Neural cell (in vitro differentiated cells): ENCODE measurements around the gene TRAPPC2L. TPM values are rescaled to one million over a fixed set of nuclear protein-coding genes. Genes with fewer than 3 reads are reported as not detected.

Experiments used
- H2AFZ ChIP-seq: fragments of 200-600, 300-800 bp; sonication (generic), shearing (Covaris generic); 2 replicates; pipeline ENCODE4 v1.6.0; 2014; ENCODE audit warnings: low read depth, mild to moderate bottlenecking, antibody characterized with exemption, low read length, moderate library complexity
- H3F3A ChIP-seq: fragments of 200-600 bp; shearing (Covaris generic); 2 replicates; pipeline ENCODE4 v1.6.1; 2016; ENCODE audit warnings: mild to moderate bottlenecking, moderate library complexity, mixed read lengths, antibody characterized with exemption, low read length; ENCODE audit not compliant: insufficient read depth, poor library complexity, severe bottlenecking
- H3K27ac ChIP-seq: fragments of 200-600, 300-800 bp; sonication (generic), shearing (Covaris generic); 2 replicates; pipeline ENCODE4 v1.5.1; 2014; ENCODE audit warnings: mild to moderate bottlenecking, low read length, moderate library complexity
- H3K27me3 ChIP-seq: fragments of 300-800, 200-600 bp; sonication (generic), shearing (Covaris generic); 2 replicates; pipeline ENCODE4 v1.6.0; 2014; ENCODE audit warnings: mild to moderate bottlenecking, low read depth, low read length, moderate library complexity; ENCODE audit not compliant: insufficient read depth
- H3K36me3 ChIP-seq: fragments of 300-800, 200-600 bp; sonication (generic), shearing (Covaris generic); 2 replicates; pipeline ENCODE4 v1.5.1; 2014; ENCODE audit warnings: mild to moderate bottlenecking, antibody characterized with exemption, low read length, moderate library complexity; ENCODE audit not compliant: insufficient read depth
- H3K4me2 ChIP-seq: fragments of 300-800, 200-600 bp; sonication (generic), shearing (Covaris generic); 2 replicates; pipeline ENCODE4 v1.6.0; 2014; ENCODE audit warnings: mild to moderate bottlenecking, low read length
- H3K4me3 ChIP-seq: fragments of 300-800, 200-600 bp; sonication (generic), shearing (Covaris generic); 2 replicates; pipeline ENCODE4 v1.5.1; 2014; ENCODE audit warnings: mild to moderate bottlenecking, low read length, moderate library complexity
- H3K79me2 ChIP-seq: fragments of 200-600 bp; shearing (Covaris generic); replicated peaks from 2 replicates; pipeline ENCODE4 v1.6.0; 2014; ENCODE audit warnings: mild to moderate bottlenecking, low read length, moderate library complexity; ENCODE audit not compliant: insufficient read depth
- H3K9ac ChIP-seq: fragments of 300-800, 200-600 bp; sonication (generic), shearing (Covaris generic); 2 replicates; pipeline ENCODE4 v1.6.1; 2016; ENCODE audit warnings: mild to moderate bottlenecking, low read length, mixed read lengths
- H3K9me2 ChIP-seq: fragments of 200-600 bp; shearing (Covaris generic); 2 replicates; pipeline ENCODE4 v1.6.1; 2016; ENCODE audit warnings: mild to moderate bottlenecking, low read length, mixed read lengths; ENCODE audit not compliant: insufficient read depth
- H3K9me3 ChIP-seq: fragments of 200-600, 300-800 bp; sonication (generic), shearing (Covaris generic); 2 replicates; pipeline ENCODE4 v1.6.1; 2016; ENCODE audit warnings: mild to moderate bottlenecking, mixed run types, low read length, moderate library complexity, mixed read lengths
- H4K20me1 ChIP-seq: fragments of 200-600 bp; shearing (Covaris generic); 2 replicates; pipeline ENCODE4 v1.6.1; 2016; ENCODE audit warnings: mild to moderate bottlenecking, mixed run types; ENCODE audit not compliant: insufficient read depth
- CTCF ChIP-seq: fragments of 450-650 bp; IDR thresholded peaks from 2 replicates; pipeline ENCODE4 v1.5.1; 2014; ENCODE audit warnings: antibody characterized with exemption, mild to moderate bottlenecking, moderate library complexity; ENCODE audit not compliant: poor library complexity, severe bottlenecking
- EP300 ChIP-seq: fragments of 450-650 bp; conservative IDR thresholded peaks from 2 replicates; pipeline ENCODE4 v1.6.1; 2014; ENCODE audit warnings: antibody characterized with exemption, mild to moderate bottlenecking, moderate library complexity; ENCODE audit not compliant: poor library complexity, severe bottlenecking
- EZH2 ChIP-seq: fragments of 200-600, 300-800 bp; shearing (Covaris generic), sonication (generic); IDR thresholded peaks from 2 replicates; pipeline ENCODE4 v1.6.1; 2014; ENCODE audit warnings: antibody characterized with exemption, low read length, borderline replicate concordance, mild to moderate bottlenecking; ENCODE audit not compliant: insufficient read depth, poor library complexity, severe bottlenecking
- MXI1 ChIP-seq: fragments of 450-650 bp; conservative IDR thresholded peaks from 2 replicates; pipeline ENCODE4 v1.6.1; 2014; ENCODE audit warnings: antibody characterized with exemption, mild to moderate bottlenecking; ENCODE audit not compliant: poor library complexity, severe bottlenecking
- POLR2AphosphoS5 ChIP-seq: IDR thresholded peaks from 2 replicates; pipeline ENCODE4 v1.6.1; 2012
- RAD21 ChIP-seq: fragments of 450-650 bp; conservative IDR thresholded peaks from 2 replicates; pipeline ENCODE4 v1.6.1; 2014; ENCODE audit warnings: antibody characterized with exemption, mild to moderate bottlenecking, moderate library complexity
- REST ChIP-seq: IDR thresholded peaks from 2 replicates; pipeline ENCODE4 v1.6.1; 2012; ENCODE audit warnings: borderline replicate concordance
- SMC3 ChIP-seq: fragments of 450-650 bp; conservative IDR thresholded peaks from 2 replicates; pipeline ENCODE4 v1.6.1; 2014; ENCODE audit warnings: antibody characterized with exemption, mild to moderate bottlenecking, moderate library complexity; ENCODE audit not compliant: poor library complexity
- TAF1 ChIP-seq: IDR thresholded peaks from 2 replicates; pipeline ENCODE4 v1.6.1; 2012; ENCODE audit warnings: low read depth
- polyA plus RNA-seq: library from polyadenylated mRNA; depleted of rRNA; stranded (reverse); fragments of >200 nt; gene quantifications from 2 replicates; pipeline ENCODE4 v1.2.3, GENCODE V29; 2014

TRAPPC2L gene
- polyA plus RNA-seq, 1 donor from 2014 or later, result 70.2 TPM

GRCh38 chr16:88814144-88814502, 42.8 kb upstream of the TRAPPC2L start:
- H2AFZ ChIP-seq, result no peak overlapping the region
- H3K9me2 ChIP-seq, result no peaks in the 10 kb centered on the region
- H3F3A ChIP-seq, result no peaks in the 10 kb centered on the region
- no peak overlapping the region for H3K4me3 ChIP-seq
- H3K27me3 ChIP-seq, result no peaks in the 10 kb centered on the region
- no peak overlapping the region for H3K27ac ChIP-seq
- H3K79me2 ChIP-seq, result no peaks in the 10 kb centered on the region
- H4K20me1 ChIP-seq, result no peaks in the 10 kb centered on the region
- H3K9me3 ChIP-seq, result no peaks in the 10 kb centered on the region
- no peaks in the 10 kb centered on the region for H3K36me3 ChIP-seq
- TF ChIP-seq POLR2AphosphoS5 (no peak), EZH2 (no peak), TAF1 (no peak), SMC3 (no peak), CTCF (no peak), REST (no peak), EP300 (no peak), MXI1 (no peak), RAD21 (no peak)
- no peak overlapping the region for H3K9ac ChIP-seq
- H3K4me2 ChIP-seq, result no peak overlapping the region

- no peak overlapping the region for H2AFZ ChIP-seq
- H3K4me2 ChIP-seq, result no peak overlapping the region
- H3K9me2 ChIP-seq, result no peaks in the 10 kb centered on the region
- no peaks in the 10 kb centered on the region for H3K9me3 ChIP-seq
- H3K27ac ChIP-seq, result no peak overlapping the region
- no peak overlapping the region for H3K9ac ChIP-seq
- no peaks in the 10 kb centered on the region for H3K36me3 ChIP-seq
- no peaks in the 10 kb centered on the region for H3K27me3 ChIP-seq
- TF ChIP-seq REST (no peak), CTCF (no peak), RAD21 (no peak), TAF1 (no peak), EZH2 (no peak), POLR2AphosphoS5 (no peak), EP300 (no peak), SMC3 (no peak), MXI1 (no peak)
- H3K79me2 ChIP-seq, result no peaks in the 10 kb centered on the region
- H4K20me1 ChIP-seq, result no peaks in the 10 kb centered on the region
- H3K4me3 ChIP-seq, result no peak overlapping the region
- no peaks in the 10 kb centered on the region for H3F3A ChIP-seq
These were observed 41.7 kb upstream of the TRAPPC2L start for GRCh38 chr16:88815227-88815626.
